NCI-H345 treated with DMSO at 0.1 percent for 48 hours (cell line): Measurements from ENCODE around the gene PPP1R7.

Source experiments
- DNase-seq: peaks from one replicate; lab custom pipeline; 2025; ENCODE audit not compliant: unreplicated experiment; lab: John Stamatoyannopoulos, UW

Gene PPP1R7

DNA sequence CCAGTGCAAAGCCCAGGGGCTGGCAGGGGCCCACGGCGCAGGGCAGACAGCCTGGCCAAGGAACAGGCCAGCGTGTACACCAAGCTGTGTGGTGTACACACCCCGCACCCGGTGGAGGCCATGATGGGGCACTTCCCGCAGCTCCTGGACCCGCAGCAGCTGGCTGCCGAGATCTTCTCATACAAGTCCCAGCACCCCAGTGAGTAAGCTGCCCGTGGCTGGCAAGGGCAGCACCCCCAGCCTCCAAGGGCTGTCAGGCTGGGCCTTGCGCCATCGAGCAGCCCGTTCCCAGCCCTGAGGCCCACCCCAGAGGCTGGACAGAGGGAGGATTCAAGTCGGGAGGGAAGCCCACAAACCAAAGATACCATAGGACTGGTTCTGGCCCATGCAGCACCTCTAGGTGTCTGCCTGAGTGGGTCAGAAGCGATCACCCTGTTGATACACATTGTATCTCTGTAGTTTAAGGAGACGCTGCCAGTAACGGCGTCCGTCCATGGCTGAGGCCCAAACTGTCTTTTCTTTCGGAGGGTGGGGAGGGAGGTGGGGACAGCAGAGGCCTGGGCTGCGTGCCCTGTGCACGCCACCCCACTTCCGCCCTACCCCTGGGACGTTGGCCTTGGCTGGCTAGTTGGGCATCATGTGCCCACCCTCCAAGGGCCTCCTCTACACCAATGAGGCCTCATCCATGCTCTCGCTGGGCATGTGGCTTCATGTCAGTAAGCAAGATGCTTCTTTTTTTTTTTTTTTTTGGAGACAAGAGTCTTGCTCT, 31.3 kb upstream of the PPP1R7 start:
- DNase-seq = no peak

DNA sequence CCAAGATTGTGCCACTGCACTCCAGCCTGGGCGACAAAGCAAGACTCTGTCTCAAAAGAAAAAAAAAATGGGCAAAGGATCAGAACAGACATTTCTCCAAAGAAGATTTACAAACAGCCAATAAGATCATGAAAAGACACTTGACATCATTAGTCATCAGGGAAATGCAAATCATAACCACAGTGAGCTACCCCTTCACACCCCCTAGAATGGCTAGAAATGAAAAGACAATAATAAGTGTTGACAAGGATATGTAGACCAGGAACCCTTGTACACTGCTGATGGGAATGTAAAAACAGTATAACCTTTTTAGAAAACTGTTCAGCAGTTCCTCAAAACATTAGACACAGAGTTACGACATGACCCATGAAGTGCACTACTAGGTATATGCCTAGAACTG, 29.8 kb upstream of the PPP1R7 start:
- no peak for DNase-seq

DNA sequence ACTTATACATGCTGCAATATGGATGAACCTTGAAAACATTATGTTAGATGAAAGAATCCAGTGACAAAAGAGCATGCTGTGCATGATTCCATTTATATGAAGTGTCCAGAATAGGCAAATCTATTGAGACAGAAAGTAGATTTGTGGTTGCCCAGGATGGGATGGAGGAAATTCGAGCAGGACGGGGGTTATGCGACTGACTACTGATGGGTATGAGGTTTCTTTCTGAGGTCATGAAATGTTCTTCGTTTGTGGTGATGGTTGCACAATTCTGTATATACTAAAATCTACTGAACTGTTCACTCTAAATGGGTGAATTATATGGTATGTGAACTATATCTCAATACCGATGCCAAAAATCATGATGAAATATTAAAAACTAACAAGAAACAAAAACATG, 29.3 kb upstream of the PPP1R7 start:
- DNase-seq = no peak

DNA sequence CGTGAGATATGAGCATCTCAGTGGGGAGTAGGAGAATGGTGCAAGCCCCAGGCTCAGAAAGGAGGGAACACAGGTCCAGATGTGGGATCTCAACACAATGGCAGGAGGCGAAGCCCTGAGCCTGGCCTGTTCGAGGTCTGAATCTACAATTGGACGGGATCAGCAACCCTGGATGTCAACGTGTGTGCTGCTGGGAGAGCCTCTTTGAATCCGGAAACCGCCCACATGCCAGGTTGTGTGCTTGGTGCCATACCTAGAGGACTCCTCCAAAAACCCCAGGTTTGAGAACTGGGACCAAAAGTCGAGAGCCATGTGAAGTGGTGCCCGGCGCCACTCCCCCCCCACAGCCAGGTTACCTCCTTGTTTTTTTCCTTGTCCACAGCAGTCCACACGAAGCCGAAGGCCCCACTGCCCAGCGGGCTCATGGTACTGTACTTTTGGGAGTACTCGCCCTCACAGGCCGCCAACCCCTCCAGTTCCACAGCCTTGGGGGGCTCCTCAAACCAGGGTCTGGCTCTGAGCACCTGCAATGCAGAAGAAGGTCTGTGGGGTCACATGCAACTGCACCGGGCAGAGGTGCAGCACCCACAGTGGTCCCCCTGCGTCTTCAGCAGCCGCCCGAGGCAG, 27.8 kb upstream of the PPP1R7 start:
- no peak for DNase-seq

DNA sequence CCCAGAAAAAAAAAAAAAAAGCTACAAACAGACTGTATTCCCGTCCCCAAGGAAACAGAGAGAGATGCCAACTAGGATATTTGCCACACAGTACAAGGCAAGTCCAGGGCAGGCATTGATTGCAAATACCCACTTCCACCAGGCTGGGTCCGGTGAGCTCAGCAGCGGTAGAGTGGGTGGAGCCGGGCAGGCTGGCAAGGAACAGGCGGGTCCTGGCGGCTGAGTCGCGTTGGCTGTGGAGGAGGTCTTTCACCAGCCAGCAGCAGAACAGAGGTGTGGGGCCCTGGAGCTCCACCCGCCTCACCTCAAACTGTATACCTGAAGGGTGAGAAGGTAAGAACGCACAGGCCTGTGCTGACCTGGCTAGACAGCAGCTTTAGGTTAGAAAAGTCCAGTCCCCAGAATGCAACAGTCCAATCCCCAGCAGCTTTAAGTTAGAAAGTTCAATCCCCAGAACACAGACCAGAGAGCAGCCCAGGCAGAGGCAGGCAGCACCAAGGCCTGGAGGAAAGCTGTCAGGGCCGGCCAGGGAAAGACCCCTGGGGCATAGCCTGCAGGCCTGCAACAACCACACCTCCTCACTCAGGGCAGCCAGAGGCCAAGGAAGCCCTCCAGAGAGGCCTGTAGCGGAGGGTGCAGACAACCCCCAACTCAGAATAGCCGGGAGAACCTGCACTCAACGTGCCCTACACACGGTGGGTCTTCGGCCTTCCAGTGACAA, 26.3 kb upstream of the PPP1R7 start:
- no peak for DNase-seq

DNA sequence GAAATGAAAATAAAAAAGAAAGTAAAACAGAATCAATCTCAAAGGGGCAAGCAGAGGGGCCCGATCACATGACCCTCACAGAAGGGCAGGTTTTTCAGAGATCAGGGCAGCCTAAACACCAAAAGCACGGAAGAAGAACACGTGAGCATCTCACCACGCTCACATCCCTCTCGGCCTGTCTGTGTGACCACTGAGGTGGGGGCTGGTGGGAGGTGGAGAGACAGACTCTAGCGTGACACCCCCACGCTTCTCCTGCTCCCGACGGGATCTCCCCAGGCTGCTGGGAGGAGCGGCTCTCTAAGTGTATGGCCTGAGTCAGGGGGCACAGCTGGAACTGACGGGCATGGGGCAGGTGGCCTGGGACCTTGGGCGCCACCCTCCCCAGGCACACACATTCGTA, 24.6 kb upstream of the PPP1R7 start:
- DNase-seq = no peak

DNA sequence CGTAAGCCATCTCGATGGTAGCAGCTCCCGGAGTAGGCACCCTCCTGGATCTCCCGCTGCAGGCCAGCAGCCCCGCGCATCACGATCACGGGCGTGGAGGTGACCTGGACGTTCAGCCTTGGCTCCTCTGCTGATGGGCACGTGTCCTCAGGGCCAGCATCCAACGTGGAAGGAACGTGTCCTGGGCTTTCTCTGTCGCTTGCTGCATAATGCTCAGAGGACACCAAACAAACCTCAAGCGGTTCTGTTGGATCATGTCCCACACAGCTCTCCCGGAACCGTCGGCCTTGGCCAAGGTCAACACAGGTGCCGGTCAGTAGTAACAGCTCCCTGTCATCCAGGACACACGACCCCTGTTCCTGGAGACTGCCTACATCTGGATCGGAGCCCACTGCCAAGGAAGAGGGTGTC, 24.1 kb upstream of the PPP1R7 start:
- DNase-seq = no peak

DNA sequence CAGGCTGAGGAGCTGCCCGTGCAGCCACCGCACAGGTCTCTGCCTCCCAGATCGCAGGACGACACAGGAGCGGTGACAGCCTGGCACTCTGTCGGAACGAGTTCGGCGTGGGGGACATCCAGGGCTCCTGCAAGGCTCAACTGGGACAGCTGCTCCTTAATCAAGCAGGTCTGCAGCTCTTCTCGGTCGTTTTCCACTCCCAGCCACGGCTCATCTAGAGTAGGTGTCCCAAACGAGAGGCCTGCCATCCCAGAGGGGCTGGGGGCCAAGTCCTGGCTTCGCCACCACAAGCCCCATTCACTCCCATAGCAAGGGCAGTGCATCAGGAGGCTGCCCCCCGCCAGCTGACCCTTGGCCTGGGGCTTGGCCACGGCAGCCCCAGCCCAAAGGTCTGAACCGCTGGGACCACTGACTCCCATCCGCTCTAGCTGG, 23.5 kb upstream of the PPP1R7 start:
- DNase-seq = no peak

DNA sequence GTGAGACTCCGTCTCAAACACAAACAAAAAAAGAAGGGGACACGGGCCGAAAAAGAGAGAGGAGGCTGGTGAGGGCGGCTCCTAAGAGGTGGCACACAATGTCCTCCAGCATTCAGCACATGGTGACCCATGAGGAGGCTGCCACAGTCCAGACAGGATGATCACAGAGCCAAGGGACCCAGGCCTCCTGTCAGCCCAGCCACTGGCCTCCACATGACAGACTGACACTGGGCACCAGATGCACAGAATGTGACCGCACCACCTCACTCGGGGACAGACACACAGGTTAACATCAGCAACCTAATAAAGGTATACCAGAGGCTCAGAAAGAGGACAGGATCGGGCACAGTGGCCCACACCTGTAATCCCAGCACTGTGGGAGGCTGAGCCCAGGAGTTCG, 22.0 kb upstream of the PPP1R7 start:
- DNase-seq = no peak

DNA sequence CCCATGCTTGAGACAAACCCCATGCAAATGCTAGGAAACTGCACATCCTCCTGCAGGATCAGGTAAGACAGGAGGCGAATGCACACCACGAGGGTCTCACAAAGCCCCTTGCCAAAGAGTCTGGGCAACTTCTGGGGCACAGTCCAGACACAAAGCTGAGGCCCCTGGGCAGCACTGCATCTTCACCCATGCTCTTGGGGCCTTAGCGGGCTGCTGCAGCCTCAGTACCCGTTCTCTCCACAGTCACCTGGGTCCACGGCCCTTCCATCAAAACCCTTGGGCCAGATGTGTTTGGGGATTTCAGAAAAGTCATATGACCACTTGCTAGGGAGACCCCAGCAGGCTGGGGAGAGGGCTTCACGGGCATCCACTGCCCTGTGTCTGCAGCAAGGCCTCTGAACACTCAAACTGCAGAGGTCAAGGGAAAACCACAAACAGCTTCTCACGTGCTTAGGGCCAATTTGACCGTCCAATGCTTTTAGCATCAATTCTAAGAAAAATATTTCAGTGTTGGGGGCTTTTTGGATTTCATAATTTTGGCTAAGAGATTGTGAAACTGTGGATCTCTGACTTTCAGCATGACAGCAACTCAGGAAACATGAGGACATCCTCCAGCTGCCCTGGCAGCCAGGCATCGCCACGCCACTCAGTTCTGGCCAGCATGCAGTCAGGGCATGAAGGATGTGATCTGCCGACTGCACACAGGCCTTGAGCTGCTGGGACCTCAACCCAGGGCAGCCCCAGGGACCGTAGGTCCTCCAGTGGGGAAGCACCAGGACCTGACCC, 21.0 kb upstream of the PPP1R7 start:
- DNase-seq = no peak

DNA sequence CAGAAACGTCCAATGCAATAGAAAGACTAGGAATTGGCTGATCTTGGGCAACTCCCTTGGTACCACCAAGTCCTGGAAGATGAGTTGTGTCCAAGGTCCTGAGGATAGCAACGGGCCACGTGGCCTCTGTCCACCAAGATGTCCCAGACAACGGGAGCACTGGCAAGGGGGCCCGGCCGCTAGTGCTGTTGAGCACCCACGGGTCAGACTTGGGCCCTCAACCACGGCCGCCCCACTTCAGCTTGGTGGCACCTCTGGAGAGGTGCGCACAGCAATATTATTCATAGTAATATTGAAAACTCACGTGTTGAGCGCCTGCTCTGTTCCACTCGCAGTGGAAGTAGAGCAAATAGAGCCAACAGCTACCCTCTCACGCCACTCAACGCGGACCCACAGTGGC, 20.0 kb upstream of the PPP1R7 start:
- DNase-seq = no peak

DNA sequence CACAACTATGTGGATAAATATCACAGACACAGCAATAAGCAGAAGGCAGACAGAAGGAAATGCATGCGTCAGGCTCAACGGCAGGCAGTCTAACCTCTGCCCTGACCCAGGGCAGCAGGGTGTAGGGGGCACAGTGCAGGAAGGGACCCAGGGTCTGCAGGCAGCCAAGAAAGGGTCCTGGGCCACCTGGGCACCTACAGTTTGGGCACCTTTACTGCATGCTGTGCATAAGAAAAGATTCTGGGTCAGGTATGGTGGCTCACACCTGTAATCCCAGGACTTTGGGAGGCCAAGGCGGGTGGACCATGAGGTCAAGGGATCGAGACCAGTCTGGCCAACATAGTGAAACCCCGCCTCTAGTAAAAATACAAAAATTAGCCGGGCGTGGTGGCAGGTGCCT, 18.7 kb upstream of the PPP1R7 start:
- no peak for DNase-seq

DNA sequence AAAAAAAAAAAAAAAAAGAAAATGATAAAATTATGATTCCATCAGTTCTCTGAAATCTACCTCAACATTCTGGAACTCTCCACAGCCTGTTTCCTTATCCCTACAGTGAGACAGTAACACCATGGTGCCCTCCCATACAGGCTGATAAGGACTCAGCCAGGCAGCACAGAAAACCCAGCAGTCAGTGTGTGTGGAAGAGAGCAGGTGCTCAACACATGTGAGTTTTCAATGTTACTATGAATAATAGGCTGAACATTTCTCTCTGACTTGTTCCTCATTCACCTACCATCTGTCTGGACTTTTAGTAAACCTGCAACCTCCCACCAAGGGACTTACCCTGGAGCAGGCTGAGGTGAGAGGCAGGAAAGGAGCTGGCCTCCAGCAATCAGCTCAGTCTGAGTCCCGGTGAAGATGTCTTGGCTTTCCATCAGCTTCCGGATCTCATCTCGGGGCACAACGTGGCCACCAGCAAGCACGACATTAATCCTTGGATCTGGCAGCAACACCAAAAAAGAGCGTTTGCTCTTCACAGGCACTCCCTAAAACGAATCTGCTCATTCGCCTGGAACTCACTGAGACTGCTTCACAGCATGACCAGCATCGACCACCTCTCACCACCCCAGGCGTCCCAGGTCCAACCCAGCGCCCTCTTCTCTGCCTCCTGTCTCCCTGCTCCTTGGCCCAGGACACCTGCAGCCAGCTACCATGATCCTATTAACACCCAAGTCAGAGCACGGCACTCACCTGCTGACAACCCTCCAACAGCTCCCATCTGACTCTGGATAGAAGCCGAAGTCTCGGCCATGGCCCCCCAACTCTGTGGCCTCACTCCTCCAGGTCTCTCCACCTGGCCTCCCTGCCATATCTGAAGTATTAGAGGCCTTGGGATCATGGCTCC, 17.5 kb upstream of the PPP1R7 start:
- no peak for DNase-seq

DNA sequence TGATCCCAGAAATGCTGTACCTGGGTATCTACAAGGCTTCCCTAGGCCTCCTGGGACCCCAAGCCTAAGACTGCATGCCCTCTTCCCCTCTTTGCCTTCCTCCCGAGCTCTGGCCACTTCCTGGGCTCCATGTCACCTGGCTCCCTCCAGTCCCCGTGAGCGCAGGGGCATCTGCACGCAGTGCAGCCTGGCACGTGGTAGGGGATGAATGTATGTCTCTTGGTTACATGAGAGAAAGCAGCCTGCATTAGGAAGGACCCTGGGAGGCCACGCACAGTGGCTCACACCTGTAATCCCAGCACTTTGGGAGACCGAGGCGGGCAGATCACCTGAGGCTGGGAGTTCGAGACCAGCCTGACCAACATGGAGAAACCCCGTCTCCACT, 16.8 kb upstream of the PPP1R7 start:
- DNase-seq = no peak

DNA sequence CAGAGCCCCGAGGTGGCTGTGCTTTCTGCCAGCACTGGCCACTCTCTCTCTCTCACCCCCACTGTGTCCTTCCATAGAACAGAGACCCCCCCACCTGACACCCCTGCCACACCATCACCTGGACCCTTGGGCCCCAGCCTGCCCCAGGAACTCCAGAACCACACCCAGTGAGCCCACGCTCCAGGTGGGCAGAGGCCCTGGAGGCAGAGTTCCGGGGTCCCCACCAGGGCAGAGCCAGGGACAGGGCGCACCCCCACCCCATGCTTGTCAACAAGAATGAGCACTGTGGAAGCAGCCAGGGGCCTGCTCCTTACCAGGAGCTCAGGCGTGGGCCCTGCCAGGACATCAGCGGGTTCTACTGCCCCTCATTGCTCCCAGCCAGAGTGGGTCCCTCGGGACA, 15.6 kb upstream of the PPP1R7 start:
- no peak for DNase-seq

DNA sequence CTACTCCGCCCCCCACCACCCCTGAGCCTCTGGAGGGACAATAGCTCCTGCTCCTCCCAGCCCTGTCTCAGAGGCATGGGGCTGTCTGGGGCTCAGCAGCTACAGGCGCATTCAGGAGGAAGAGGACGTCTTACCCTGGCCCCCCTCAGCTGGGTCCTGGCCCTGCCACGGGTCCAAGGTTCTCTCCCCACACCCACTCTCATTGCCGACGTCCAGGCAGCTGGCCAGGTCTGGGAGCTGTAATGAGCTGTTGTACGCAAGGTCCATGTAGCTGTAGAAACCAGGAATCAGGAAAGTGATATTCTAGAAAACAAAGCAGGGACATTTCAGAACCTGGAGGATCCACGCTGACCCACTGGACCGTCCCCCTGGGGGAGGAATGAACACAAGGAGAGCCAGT, 14.5 kb upstream of the PPP1R7 start:
- no peak for DNase-seq

DNA sequence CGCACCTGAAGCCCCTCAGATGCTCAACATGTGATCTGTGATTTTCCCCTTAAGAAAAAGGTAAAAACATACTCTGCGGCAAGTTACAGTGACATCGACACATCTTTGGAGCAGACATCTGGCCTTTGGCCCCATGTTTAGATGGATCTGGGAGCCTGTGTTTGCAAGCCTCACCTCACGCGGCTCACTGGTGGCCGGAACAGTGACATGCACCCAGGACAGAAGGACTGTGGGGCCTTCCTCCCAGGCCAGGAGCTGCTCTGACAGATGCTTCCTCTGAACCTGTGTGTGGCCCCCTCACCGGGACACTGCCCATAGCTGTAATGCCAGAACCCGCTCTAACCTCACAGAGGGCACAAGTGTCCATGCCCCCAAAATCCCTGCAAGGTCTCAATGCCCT, 14.1 kb upstream of the PPP1R7 start:
- DNase-seq = no peak

DNA sequence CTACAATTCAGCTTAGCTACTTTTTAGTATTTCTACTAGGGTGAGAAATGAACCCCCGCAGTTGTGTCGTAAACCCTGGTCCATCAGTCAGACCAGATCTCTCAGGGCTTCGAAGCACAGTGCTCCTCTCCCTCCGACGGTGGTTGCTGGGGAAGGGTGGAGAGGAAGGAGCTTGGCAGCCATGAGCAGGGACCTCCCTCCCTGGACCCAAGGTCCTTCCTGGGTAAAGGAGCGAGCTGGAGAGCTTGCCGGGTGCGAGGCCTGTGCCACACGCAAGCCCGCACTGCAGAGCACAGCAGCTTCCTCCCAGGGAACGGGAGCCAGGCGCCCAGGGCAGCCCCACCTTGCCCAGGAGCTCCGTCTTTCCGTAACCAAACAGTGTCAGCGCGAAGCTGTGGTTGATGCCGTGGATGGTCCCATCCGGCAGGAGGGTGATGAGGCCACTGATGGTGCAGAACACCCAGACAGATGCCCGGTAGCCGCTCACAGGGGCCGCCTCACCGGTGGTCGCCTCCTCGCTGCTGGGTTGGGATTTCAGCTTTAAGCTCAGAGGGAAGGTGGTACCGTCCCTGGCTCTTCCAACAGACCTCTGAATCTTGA, 13.5 kb upstream of the PPP1R7 start:
- DNase-seq = no peak

DNA sequence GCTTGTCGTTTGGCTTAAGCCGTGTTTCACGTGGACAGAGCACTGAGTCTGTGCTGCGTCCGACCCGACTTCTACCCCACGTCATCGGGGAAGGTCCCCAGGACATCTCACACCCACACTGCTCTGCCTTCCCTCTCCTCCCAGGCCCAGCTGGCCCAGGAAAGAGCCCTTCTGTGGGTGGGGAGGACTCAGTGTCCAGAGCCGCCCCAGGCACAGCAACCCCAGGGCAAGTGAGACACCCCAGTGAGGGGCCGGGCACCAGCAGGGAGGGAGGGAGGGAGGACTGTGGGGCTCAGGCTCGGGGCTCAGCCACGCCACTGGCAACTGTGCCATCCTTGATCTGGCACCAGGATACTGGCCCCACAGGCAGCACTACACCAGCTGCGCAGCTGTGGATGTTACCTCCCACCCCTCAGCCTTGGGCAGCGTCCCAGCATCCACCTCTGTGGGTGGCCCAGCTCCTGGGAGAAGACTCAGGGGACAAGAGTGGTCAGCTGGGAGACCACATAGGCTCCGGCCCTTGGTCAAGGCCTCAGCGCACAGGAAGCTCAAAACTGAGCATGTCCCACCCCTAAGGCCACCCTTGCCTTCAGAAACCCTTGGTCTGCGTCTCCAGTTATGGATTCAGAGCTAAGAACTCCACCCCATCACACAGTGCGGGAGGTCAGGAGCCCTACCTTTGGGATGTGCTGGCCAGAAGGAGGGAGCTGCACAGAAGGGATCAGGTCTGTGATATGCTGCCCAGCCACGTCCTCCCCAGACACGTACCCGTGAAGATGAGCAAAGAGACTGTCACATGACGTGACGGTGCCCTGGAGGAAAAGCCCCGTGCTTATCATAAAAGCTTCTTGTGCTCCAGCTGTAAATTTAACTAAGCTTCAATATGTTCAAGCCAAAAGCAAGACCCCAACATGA, 12.7 kb upstream of the PPP1R7 start:
- DNase-seq = no peak
